ENCODE results near the gene ZNF410.
"Not testable (repeated sequence)": the region's sequence is repeated elsewhere in the genome, so short reads cannot be mapped to it uniquely, and the experiment has no call there.

ZNF410 gene

DNA sequence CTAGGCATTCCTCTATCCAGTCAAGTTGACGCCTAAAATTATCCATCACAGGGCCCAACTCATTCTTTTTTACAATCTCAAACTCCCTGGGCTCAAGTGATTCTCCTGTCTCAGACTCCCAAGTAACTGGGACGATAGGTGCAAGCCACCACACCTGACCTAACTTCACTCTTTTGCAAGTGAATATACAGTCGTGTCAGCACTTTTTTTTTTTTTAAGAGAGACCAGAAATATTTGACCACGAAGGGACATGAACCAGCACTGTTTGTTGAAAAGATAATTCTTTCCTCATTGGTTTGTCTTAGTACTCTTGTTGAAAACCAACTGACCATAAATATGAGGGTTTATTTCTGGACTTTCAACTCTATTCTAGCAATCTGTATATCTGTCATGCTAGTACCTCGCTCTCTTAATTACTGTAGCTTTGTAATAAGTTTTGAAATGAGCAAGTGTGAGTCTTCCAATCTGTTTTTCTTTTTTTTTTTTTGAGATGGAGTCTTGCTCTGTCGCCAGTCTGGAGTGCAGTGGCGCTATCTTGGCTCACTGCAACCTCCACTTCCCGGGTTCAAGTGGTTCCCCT is 21.0 kb upstream of the ZNF410 start:
- TF ChIP-seq JUND (IDR thresholded peaks at IDR 0.05; ENCODE audit: low read depth) = no peak
- DNase-seq (ENCODE audit: low read depth in 1 of 2, low spot score in 1 of 2) = no peak
- in situ Hi-C loops (cut with HindIII; ENCODE audit: low pct_unique_long_range_greater_than_20kb, low sequenced_read_pairs) = no loop called here

DNA sequence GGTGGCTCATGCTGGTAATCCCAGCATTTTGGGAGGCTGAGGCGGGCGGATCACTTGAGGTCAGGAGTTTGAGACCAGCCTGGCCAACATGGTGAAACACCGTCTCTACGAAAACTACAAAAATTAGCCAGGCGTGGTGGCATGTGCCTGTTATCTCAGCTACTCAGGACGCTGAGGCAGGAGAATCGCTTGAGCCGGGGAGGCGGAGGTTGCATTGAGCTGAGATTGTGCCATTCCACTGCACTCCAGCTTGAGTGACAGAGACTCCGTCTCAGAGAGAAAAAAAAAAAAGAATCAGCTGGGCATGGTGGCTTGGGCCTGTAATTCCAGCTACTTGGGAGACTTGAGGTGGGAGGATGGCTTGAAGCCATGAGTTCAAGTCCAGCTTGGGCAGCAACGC is 16.9 kb upstream of the ZNF410 start:
- in situ Hi-C loops (cut with HindIII; ENCODE audit: low pct_unique_long_range_greater_than_20kb, low sequenced_read_pairs); DNase-seq (ENCODE audit: low read depth in 1 of 2, low spot score in 1 of 2): not testable (repeated sequence)

DNA sequence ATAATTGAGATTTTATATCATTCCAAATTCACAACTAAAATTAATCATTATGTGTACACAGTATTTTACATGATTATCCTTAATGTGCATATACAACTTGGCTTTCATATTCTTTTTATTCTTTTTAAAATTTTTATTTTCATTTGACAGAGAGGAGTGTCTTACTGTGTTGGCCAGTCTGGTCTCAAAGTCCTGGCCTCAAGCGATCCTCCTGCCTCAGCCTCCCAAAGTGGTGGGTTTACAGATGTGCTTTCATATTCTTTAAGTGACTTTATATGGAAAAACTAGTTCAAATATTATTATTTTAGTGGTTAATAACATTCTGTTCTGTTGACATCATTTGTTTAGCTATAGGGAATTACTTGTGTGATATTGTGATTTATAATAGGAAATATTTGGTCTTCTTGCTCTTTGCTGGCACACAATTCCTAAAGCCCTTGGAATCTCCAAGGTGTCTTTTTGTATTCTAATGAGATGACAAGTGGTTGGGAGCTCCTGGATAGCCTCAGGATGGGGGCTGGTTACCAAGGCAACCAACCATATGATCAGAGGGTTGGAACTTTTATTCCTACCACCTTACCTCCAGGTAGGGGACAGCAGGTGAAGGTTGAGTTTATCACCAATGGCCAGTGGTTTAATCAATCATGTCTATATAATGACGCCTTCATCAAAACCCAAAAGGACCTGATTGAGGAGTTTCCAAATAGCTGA is 16.0 kb upstream of the ZNF410 start:
- in situ Hi-C loops (cut with HindIII; ENCODE audit: low pct_unique_long_range_greater_than_20kb, low sequenced_read_pairs) = no loop called here
- no peak for TF ChIP-seq JUND (IDR thresholded peaks at IDR 0.05; ENCODE audit: low read depth)
- DNase-seq (ENCODE audit: low read depth in 1 of 2, low spot score in 1 of 2) = no peak

DNA sequence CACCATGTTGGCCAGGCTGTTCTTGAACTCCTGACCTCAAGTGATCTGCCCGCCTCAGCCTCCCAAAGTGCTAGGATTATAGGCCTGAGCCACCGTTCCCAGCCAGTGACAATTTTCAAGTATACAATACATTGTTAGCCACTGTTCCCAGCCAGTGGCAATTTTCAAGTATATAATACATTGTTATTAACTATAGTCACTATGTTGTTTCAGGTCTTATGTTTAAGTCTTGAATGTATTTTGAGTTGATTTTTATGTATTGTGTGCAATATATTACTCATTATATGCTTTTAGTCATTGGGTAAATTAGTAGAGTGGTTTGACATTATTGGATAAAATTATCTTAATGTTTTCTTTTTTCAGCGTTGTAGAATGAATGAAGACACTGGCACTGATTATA is 13.0 kb upstream of the ZNF410 start:
- DNase-seq (ENCODE audit: low read depth in 1 of 2, low spot score in 1 of 2) = no peak
- TF ChIP-seq JUND (IDR thresholded peaks at IDR 0.05; ENCODE audit: low read depth) = no peak
- in situ Hi-C loops (cut with HindIII; ENCODE audit: low pct_unique_long_range_greater_than_20kb, low sequenced_read_pairs) = no loop called here

DNA sequence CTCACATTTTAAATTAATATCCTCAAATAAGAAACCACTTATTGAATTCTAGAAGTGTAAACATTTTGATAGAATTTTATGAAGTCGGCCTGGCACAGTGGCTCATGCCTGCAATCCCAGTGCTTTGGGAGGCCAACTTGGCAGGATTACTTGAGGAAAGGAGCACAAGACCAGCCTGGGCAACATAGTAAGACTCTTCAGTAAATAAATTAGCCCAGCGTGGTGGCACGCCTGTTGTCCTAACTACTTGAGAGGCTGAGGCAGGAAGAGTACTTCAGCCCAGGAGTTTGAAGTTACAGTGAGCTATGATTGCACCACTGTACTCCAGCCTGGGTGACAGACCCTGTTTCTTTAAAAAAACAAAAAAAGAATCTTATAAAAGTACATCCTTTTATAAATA is 8.9 kb upstream of the ZNF410 start:
- in situ Hi-C loops (cut with HindIII; ENCODE audit: low pct_unique_long_range_greater_than_20kb, low sequenced_read_pairs) = no loop called here
- no peak for DNase-seq (ENCODE audit: low read depth in 1 of 2, low spot score in 1 of 2)
- TF ChIP-seq JUND (IDR thresholded peaks at IDR 0.05; ENCODE audit: low read depth) = no peak

DNA sequence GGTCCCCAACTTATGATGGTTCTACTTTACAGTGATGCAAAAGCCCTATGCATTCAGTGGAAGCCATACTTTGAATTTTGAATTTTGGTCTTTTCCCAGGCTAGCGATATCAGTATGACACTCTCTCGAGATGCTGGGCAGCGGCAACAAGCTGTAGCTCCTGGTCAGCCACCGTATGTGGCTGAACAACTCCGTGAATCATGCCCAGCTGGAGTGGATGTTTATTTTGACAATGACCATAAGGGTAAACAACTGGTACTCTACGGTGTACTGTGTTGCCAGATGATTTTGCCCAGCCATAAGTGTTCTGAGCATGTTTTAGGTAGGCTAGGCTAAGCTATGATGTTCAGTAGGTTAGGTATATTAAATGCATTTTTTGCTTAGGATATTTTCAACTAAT is 8.2 kb upstream of the ZNF410 start:
- in situ Hi-C loops (cut with HindIII; ENCODE audit: low pct_unique_long_range_greater_than_20kb, low sequenced_read_pairs) = no loop called here
- TF ChIP-seq JUND (IDR thresholded peaks at IDR 0.05; ENCODE audit: low read depth) = no peak
- no peak for DNase-seq (ENCODE audit: low read depth in 1 of 2, low spot score in 1 of 2)

DNA sequence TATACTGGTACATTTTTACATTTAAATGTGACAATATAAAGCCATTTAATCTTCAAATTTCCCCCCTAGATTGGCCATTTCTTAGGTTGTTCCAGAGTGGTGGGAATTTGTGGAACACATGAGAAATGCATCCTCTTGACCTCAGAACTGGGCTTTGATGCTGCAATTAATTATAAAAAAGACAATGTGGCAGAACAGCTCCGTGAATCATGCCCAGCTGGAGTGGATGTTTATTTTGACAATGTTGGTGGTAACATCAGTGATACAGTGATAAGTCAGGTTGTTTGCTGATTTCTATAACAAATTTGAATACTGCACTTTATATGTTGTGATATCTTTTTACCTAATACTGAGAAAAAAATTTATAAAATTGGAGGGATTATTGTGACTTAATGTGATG is 7.6 kb upstream of the ZNF410 start:
- TF ChIP-seq JUND (IDR thresholded peaks at IDR 0.05; ENCODE audit: low read depth) = no peak
- in situ Hi-C loops (cut with HindIII; ENCODE audit: low pct_unique_long_range_greater_than_20kb, low sequenced_read_pairs) = no loop called here
- no peak for DNase-seq (ENCODE audit: low read depth in 1 of 2, low spot score in 1 of 2)

DNA sequence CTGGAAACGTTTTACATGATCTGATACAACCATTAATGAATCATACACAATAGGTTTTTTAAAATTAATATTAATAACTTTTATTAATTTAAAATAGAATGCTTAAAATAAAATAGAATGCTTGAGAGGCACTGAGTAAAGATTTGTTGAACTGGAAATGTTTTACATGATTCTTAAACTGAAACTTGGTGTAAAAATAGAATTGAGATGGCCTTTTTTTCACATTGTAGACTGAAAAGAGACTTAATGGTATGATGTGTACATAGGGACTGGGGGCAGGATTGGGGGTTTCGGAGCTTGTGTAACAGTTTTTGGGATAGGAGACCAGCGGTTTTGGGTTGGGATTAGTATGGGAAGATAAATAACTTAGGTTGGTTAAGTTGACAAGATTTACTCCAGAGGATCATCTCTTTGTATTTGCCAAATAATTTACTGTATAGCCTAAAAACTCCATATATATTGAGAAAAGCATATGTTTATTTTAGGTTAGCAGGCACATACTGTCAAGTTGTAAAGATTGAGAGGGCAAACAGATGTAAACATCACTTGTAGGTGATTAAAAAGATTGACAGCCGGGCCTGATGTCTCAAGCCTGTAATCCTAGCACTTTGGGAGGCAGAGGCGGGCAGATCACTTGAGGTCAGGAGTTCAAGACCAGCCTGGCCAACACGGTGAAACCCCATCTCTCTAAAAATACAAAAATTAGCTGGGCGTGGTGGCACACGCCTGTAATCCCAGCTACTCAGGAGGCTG is 2.0 kb upstream of the ZNF410 start:
- in situ Hi-C loops (cut with HindIII; ENCODE audit: low pct_unique_long_range_greater_than_20kb, low sequenced_read_pairs) = no loop called here
- TF ChIP-seq JUND (IDR thresholded peaks at IDR 0.05; ENCODE audit: low read depth) = no peak
- no peak for DNase-seq (ENCODE audit: low read depth in 1 of 2, low spot score in 1 of 2)

DNA sequence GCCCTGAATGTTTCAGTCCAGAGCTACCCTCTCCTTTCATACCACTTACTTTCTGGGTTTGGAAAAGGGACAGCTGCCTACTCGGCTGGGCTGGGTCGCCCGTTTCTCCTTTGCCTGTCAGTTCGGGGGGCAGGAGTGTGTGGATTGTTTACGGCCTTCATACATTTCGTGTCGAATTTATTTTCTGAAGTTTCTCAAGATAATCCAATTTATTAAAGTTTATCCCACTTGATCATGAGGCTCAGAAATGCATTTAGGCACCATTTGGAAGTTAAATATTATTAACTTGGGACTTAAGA is 608 bp downstream of the ZNF410 start:
- no peak for DNase-seq (ENCODE audit: low read depth in 1 of 2, low spot score in 1 of 2)
- in situ Hi-C loops (cut with HindIII; ENCODE audit: low pct_unique_long_range_greater_than_20kb, low sequenced_read_pairs) = no loop called here
- no peak for TF ChIP-seq JUND (IDR thresholded peaks at IDR 0.05; ENCODE audit: low read depth)

DNA sequence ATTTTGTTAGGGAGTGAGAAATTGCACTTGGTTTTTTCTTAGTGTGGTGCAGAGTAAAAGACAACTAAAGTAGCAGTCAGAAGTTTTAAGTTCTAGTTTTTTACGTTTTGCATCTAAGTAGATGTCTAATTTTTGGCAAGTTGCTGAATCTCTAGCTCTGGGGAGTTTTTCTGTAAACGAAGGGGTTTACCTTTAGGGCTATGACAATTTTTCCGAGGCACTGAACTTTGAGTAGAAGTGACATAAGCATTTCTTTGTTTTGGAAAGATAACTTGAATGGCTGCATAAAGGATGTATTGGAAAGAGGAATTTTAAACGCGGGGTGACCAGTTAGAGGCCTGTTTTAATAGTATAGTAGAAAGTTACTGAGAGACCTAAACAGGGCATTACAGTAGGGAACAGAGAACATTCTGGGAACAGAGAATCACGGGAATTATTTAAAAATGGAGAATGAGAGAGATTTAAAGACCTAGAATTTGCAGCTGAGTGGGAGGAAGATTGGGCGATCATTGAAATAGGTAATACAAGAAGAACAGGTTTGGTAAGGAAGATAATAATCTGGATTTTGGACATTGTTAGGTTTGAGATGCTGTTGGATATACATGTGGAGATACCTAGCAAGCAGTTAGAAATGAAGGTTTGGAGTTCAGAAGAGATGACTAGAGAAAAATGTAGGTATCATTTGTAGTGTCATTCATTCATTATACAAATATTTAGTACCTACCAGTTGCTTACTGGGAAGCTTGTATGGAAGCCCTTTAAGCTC is 1.2 kb downstream of the ZNF410 start:
- in situ Hi-C loops (cut with HindIII; ENCODE audit: low pct_unique_long_range_greater_than_20kb, low sequenced_read_pairs) = no loop called here
- peak in 1 of 2 experiments; percentile 65 for DNase-seq (ENCODE audit: low read depth in 1 of 2, low spot score in 1 of 2)
- TF ChIP-seq JUND (IDR thresholded peaks at IDR 0.05; ENCODE audit: low read depth) = no peak

DNA sequence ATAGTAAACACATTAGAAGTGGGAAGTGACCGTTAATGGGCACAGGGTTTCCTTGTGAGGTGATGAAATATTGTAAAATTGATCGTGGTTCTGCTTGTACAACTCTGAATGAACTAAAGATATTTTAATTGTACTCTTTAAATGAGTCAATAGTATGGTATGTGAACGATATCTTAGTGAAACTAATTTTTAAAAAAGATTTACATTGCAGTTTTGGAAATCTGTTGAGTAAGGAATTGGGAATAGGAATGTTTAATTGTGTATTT is 1.7 kb downstream of the ZNF410 start:
- in situ Hi-C loops (cut with HindIII; ENCODE audit: low pct_unique_long_range_greater_than_20kb, low sequenced_read_pairs) = no loop called here
- TF ChIP-seq JUND (IDR thresholded peaks at IDR 0.05; ENCODE audit: low read depth) = no peak
- DNase-seq (ENCODE audit: low read depth in 1 of 2, low spot score in 1 of 2) = no peak

DNA sequence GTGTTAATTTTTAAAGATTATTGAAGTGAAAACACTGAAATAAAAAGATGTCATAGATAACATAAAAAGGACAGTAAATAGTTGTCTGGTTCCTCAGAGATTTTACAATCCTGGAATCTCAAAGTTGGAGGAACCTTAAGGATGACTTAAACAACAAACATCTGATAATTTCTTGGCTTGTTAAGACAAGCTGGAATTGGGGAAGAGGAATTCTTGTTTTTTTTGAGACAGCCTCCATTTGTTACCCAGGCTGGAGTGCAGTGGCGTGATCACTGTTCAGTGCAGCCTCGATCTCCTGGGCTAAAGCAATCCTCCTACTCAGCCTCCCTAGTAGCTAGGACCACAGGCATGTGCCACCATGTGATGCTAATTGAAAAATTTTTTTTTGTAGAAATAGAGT is 2.3 kb downstream of the ZNF410 start:
- no peak for DNase-seq (ENCODE audit: low read depth in 1 of 2, low spot score in 1 of 2)
- in situ Hi-C loops (cut with HindIII; ENCODE audit: low pct_unique_long_range_greater_than_20kb, low sequenced_read_pairs) = no loop called here

DNA sequence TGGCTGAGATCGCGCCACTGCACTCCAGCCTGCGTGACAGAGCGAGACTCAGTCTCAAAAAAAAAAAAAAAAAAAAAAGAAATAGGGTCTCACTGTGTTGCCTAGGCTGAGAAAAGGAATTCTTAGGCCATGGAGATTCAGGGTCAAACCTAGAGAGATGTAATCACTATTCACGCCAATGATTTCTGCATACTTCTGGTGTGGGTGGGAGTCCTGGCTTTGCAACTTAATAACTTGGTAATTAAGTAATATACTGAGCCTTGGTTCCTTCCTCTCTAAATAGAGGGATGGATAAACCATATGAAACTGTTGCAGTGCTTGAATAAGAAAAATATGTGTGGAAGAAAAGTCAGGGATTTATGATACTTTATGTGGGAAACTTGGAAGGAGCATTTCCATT is 2.7 kb downstream of the ZNF410 start:
- DNase-seq (ENCODE audit: low read depth in 1 of 2, low spot score in 1 of 2) = no peak
- in situ Hi-C loops (cut with HindIII; ENCODE audit: low pct_unique_long_range_greater_than_20kb, low sequenced_read_pairs) = no loop called here
- no peak for TF ChIP-seq JUND (IDR thresholded peaks at IDR 0.05; ENCODE audit: low read depth)

More for the DNA sequence above, 2.3 kb downstream of the ZNF410 start:
- no peak for TF ChIP-seq JUND (IDR thresholded peaks at IDR 0.05; ENCODE audit: low read depth)

DNA sequence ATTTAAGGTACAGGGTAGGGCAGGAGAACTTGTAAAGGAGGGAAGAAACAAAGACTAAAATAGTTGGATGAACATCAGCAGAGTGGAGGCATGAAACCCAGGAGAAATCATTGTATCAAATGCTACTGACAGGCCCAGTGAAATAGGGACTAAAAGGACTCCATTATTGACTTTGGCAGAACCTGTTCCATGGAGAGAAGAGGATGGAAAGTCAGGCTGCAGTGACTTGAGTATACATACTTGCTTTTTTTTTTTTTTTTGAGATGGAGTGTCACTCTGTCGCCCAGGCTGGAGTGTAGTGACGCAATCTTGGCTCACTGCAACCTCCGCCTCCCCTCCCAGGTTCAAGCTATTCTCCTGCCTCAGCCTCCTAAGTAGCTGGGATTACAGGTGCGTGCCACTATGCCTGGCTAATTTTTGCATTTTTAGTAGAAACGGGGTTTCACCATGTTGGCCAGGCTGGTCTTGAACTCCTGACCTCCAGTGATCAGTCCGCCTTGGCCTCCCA is 7.6 kb downstream of the ZNF410 start:
- DNase-seq (ENCODE audit: low read depth in 1 of 2, low spot score in 1 of 2); in situ Hi-C loops (cut with HindIII; ENCODE audit: low pct_unique_long_range_greater_than_20kb, low sequenced_read_pairs): not testable (repeated sequence)
